Measurements from ENCODE around the gene BBX. TPM values are rescaled to one million over a fixed set of nuclear protein-coding genes. Genes with fewer than 3 reads are reported as not detected.

BBX gene
- total RNA-seq, 1 donor from 2014 or later: 41.3 TPM

- no peak for DNase-seq
- Histone ChIP-seq H3K4me1 (peaks cover 44% of the 10 kb centered on the region), H3K27me3 (ENCODE audit: low read depth) (no peaks in the 10 kb centered on the region), H3K9me3 (replicated peaks) (no peaks in the 10 kb centered on the region), H3K36me3 (no peaks in the 10 kb centered on the region), H3K4me3 (no peak overlapping the region), H3K27ac (replicated peaks) (no peak overlapping the region)
- TF ChIP-seq CTCF (IDR thresholded peaks at IDR 0.05; ENCODE audit: borderline replicate concordance): no peak
- intact Hi-C loops (cut with micrococcal nuclease): no loop called here
Observed at GRCh38 chr3:107629566-107629965, 106.8 kb downstream of the BBX start.

GRCh38 chr3:107630779-107631178 lies 108.0 kb downstream of the BBX start:
- H3K27ac ChIP-seq (replicated peaks): no peak overlapping the region
- H3K4me3 ChIP-seq: no peak overlapping the region
- no peaks in the 10 kb centered on the region for H3K9me3 ChIP-seq (replicated peaks)
- DNase-seq: no peak
- intact Hi-C loops (cut with micrococcal nuclease): no loop called here
- no peaks in the 10 kb centered on the region for H3K27me3 ChIP-seq (ENCODE audit: low read depth)
- H3K4me1 ChIP-seq: peaks cover 50% of the 10 kb centered on the region
- no peaks in the 10 kb centered on the region for H3K36me3 ChIP-seq
- no peak for TF ChIP-seq CTCF (IDR thresholded peaks at IDR 0.05; ENCODE audit: borderline replicate concordance)

- Histone ChIP-seq H3K4me1 (peaks cover 50% of the 10 kb centered on the region), H3K27me3 (ENCODE audit: low read depth) (no peaks in the 10 kb centered on the region), H3K4me3 (no peak overlapping the region), H3K27ac (replicated peaks) (no peak overlapping the region), H3K36me3 (no peaks in the 10 kb centered on the region), H3K9me3 (replicated peaks) (no peaks in the 10 kb centered on the region)
- DNase-seq: no peak
- intact Hi-C loops (cut with micrococcal nuclease): no loop called here
- no peak for TF ChIP-seq CTCF (IDR thresholded peaks at IDR 0.05; ENCODE audit: borderline replicate concordance)
Observed at GRCh38 chr3:107632576-107632975, 109.8 kb downstream of the BBX start.

GRCh38 chr3:107633327-107634098 lies 110.8 kb downstream of the BBX start:
- Histone ChIP-seq H3K27ac (replicated peaks) (no peak overlapping the region), H3K9me3 (replicated peaks) (no peaks in the 10 kb centered on the region), H3K4me3 (no peak overlapping the region), H3K4me1 (peaks cover 50% of the 10 kb centered on the region), H3K27me3 (ENCODE audit: low read depth) (no peaks in the 10 kb centered on the region), H3K36me3 (no peaks in the 10 kb centered on the region)
- intact Hi-C loops (cut with micrococcal nuclease): no loop called here
- DNase-seq: no peak
- TF ChIP-seq CTCF (IDR thresholded peaks at IDR 0.05; ENCODE audit: borderline replicate concordance): no peak

GRCh38 chr3:107634099-107634489 lies 111.3 kb downstream of the BBX start:
- Histone ChIP-seq H3K9me3 (replicated peaks) (no peaks in the 10 kb centered on the region), H3K27ac (replicated peaks) (no peak overlapping the region), H3K27me3 (ENCODE audit: low read depth) (no peaks in the 10 kb centered on the region), H3K4me1 (peaks cover 44% of the 10 kb centered on the region), H3K36me3 (no peaks in the 10 kb centered on the region), H3K4me3 (no peak overlapping the region)
- intact Hi-C loops (cut with micrococcal nuclease): no loop called here
- no peak for TF ChIP-seq CTCF (IDR thresholded peaks at IDR 0.05; ENCODE audit: borderline replicate concordance)
- DNase-seq: no peak

All from left ventricle myocardium inferior (tissue), 1 donor.